K562 treated with DMSO at 1 percent for 12 hours (cell line): ENCODE data around the gene COPS8. TPM values are rescaled to one million over a fixed set of nuclear protein-coding genes. Genes with fewer than 3 reads are reported as not detected.

Source experiments
- total RNA-seq: library from RNA; unstranded; fragments of 300-600 nt; gene quantifications from 2 replicates; pipeline ENCODE4 v1.2.3, GENCODE V29; 2022; ENCODE audit not compliant: insufficient read depth

Gene COPS8
- total RNA-seq: 28.2 and 37.5 TPM in 2 replicates

DNA sequence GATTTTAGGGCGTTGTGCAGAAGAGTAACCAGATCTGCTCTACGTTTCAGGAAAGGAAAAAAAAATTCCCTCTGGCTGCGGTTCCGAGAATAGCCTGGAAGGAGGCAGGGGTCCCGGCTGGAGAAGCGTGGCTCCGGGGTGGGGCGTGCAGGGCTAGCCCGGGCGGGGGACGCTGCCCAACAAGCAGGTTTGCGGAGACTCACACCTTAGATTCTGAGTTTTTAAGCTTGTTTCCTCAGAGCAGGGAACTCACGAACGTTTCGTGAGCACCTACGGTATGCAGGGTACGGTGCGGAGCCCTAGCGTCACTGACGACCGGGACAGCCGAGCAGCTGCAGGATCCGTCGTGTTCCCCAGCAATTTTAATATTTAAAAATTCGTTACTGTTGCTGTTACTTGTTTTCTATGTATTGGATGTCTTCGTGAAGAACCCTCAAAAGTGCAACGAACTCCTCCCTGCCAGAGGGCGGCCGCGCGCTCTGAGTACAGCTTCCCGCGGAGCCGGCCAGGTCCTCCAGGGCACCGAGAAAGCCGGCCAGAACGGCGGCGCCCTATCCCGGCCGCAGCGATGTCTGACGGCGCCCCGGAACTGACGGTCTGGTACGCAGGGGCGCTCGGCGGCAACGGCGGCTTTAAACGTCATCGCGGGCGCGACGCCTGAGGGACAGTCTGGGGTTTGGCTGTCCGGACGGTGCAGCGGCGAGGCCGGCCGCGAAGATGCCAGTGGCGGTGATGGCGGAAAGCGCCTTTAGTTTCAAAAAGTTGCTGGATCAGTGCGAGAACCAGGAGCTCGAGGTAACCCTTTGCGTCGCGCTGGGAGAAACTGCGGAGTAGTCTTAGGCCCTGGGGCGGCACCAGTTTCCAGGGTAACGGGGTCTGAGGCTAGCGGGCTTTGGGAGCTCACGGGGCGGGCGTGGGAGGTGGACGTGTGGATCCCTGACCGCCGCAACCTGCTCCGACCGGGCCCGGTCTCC lies at the start of gene COPS8:
Gene COPS8 (plus strand): TSS at position 642 of the 974 bp plus-strand sequence. CDS start 76 bp downstream, at position 718.

